ENCODE results near the gene NBPF6.
"Not testable (repeated sequence)": the region's sequence is repeated elsewhere in the genome, so short reads cannot be mapped to it uniquely, and the experiment has no call there.

The NBPF6 gene, protein sequence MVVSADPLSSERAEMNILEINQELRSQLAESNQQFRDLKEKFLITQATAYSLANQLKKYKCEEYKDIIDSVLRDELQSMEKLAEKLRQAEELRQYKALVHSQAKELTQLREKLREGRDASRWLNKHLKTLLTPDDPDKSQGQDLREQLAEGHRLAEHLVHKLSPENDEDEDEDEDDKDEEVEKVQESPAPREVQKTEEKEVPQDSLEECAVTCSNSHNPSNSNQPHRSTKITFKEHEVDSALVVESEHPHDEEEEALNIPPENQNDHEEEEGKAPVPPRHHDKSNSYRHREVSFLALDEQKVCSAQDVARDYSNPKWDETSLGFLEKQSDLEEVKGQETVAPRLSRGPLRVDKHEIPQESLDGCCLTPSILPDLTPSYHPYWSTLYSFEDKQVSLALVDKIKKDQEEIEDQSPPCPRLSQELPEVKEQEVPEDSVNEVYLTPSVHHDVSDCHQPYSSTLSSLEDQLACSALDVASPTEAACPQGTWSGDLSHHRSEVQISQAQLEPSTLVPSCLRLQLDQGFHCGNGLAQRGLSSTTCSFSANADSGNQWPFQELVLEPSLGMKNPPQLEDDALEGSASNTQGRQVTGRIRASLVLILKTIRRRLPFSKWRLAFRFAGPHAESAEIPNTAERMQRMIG

DNA sequence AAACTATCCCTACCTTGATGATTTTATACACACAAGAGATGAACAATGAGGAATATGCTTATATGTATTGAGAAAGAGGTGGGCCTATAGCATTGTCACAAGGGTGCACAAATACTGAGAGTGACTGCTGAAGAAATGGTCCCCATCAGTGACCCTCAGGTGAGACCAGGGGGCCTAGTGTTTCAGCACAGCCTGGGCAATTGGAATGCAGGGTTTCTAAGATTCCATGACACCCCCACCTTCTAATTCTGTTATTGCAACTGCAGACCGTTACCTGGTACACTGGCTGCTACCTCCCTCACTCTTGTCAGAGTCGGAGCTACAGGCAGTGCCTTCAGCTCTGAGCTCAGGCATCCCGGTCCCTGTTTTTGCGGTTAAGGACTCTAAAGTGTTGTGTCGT lies at the start of gene NBPF6:
Gene NBPF6 (plus strand): TSS at position 301 of the 400 bp plus-strand sequence. CDS start 259 bp downstream, outside the sequence.
- in situ Hi-C loops (cut with HindIII; ENCODE audit: low sequenced_read_pairs): not testable (repeated sequence)

DNA sequence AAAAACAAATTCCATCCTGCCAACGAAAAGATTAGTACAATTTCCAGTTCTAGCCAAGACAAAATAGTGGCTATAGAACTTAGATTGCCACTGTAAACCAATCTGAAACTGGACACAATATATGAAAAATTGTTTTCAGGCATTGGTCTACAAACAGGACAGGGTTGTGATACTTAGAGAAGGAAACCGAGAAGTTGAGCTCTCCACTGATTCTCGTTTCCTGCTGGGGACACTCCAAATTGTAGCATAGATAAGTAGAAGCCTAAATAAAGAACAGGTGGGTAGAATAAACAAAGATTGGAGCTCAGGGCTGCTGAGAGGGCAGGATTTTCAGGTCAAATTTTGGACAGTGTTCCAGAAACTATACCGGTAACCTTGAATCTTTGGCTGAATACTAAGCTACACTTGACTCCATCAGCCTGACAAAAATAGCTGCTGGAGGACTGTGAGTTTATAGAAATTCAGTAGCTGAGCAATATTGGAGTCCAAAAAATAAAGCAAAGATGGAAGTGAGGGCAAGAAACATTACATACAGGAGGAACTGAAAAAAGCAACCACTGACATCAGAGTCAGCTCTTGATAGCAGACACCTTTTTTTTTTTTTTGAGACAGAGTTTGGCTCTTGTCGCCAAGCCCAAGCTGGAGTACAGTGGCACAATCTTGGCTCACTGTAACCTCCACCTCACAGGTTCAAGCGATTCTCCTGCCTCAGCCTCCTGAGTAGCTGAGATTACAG lies 38.9 kb upstream of the NBPF6 start:
- in situ Hi-C loops (cut with HindIII; ENCODE audit: low sequenced_read_pairs): not testable (repeated sequence)

GRCh38 chr1:108420129-108420528 lies 30.0 kb upstream of the NBPF6 start:
- in situ Hi-C loops (cut with HindIII; ENCODE audit: low sequenced_read_pairs): not testable (repeated sequence)

DNA sequence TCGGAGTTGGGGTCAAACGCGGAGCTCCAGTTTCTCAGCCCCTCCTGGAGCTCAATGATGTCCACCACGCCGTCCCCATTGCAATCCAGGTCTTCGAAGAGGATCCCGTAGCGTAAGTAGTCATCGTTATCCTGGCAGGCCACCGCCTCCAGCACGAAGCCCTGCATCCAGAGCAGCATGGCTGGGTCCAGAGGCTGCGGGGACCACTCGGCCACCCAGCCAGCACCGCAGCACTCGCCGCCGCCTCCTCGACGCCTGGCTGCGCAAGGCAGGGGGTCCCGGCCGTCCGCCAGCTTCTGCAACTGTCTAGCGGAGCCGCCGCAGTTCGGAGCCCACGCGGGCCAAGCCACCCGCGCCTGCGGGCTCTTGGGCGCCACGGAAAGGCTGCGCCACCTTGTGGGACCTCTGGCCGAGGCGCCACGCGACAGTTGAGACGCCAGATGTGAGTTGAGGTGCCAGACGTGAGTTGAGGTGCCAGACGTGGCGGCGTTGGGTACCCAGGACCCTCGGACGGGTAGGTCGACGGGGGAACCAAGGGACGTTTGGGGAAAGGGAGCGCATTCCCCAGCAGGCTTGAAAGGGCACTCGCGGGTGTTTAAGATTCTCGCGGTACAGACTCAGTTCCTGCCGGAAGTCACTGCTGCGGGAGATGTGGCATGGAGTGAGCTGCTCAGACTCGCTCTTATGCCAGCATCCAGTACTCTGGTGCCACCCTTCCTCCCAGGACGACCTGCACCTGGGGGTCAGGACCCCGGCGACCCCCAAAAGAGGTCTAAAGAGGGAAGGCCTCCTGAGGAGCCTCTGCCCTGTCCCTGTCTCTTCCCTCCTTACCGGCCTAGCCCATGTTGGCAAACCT lies 28.9 kb upstream of the NBPF6 start:
- in situ Hi-C loops (cut with HindIII; ENCODE audit: low sequenced_read_pairs): not testable (repeated sequence)

GRCh38 chr1:108426877-108427276 lies 23.3 kb upstream of the NBPF6 start:
- in situ Hi-C loops (cut with HindIII; ENCODE audit: low sequenced_read_pairs): not testable (repeated sequence)

DNA sequence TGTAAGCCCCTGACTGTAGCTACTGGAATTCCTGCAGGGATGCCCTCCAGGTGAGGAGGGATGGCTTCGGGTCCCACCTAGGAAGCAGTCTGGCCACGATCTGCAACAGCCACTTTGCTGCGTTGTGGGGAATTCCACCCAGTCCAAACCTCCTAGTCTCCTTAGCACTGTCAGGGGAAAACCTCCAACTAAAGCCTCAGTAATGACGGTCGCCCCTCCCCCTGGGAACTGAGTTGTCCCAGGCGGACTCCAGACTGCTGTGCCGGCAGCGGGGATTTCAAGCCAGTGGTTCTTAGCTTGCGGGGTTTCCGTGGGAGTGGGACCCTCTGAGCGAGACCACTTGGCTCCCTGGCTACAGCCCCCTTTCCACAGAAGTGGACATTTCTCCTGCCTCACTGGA lies 18.1 kb upstream of the NBPF6 start:
- in situ Hi-C loops (cut with HindIII; ENCODE audit: low sequenced_read_pairs): not testable (repeated sequence)

DNA sequence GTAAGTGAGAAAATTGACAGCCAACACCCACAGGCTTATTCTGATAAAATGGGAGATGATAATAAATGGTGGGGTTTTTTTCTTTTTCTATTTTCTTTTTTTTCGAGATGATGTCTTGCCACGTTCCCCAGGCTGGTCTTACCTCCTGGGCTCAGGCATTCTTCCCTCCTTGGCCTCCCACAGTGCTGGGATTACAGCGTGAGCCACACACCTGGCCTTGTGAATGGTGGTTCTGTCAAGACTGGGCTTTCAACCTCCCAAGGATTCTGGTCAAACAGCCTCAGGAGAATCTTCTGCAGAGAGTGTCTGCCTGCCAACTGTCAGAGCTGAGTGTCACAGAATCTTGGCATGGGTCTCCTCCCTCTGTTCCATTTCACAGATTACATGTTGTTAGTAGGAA lies 16.7 kb upstream of the NBPF6 start:
- in situ Hi-C loops (cut with HindIII; ENCODE audit: low sequenced_read_pairs): not testable (repeated sequence)

DNA sequence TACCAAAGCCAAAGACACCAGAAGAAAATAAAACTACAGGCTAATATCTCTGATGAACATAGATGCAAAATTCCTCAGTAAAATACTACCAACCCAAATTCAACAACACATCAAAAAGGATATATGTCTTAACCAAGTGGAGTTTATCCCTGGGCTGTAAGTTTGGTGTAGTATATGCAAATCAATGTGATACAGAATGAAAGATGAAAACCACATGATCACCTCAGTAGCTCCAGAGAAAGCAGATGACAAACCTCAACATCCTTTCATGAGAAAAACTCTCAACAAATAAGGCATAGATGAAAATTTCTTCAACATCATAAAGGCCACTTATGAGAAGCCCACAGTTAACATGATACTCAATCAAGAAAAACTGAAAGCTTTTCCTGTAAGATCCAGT lies 11.6 kb upstream of the NBPF6 start:
- in situ Hi-C loops (cut with HindIII; ENCODE audit: low sequenced_read_pairs): not testable (repeated sequence)

GRCh38 chr1:108454521-108454920 lies 4.4 kb downstream of the NBPF6 start:
- in situ Hi-C loops (cut with HindIII; ENCODE audit: low sequenced_read_pairs): not testable (repeated sequence)

GRCh38 chr1:108458661-108459060 lies 8.5 kb downstream of the NBPF6 start:
- in situ Hi-C loops (cut with HindIII; ENCODE audit: low sequenced_read_pairs): not testable (repeated sequence)

DNA sequence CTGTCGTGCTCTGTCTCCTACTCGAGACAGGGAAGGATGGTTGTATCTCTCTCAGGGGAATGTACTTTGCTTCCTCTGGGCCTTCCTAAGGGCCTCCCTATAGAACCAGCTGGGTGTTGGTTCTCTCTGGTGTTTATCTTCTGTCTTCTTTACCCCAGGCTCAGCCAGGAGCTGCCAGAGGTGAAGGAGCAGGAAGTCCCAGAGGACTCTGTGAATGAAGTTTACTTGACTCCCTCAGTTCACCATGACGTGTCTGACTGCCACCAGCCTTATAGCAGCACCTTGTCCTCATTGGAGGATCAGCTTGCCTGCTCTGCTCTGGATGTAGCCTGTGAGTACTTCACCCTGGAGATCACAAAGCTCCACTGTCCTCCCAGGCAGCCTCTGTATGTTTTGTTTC lies 11.6 kb downstream of the NBPF6 start:
- in situ Hi-C loops (cut with HindIII; ENCODE audit: low sequenced_read_pairs): not testable (repeated sequence)

GRCh38 chr1:108463962-108464361 lies 13.8 kb downstream of the NBPF6 start:
- in situ Hi-C loops (cut with HindIII; ENCODE audit: low sequenced_read_pairs): not testable (repeated sequence)

DNA sequence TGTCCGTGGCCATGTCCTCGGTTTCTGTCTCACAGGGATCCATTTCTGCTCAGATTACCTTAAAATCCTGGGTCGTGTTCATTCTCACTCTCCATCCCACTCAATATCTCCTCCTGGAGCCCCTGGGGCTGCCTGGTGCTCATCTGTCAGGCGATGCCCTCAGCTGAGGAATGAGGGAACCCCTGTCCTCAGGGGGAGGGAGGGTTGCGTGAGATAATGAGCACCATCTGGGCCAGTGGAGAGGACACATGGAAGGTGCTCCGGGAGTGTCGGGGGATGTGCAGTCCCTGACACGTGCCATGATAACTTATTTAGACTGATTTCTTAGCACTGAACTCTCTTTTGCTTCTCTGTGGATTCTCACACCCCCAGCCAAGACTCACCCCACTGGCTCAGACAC lies 16.0 kb downstream of the NBPF6 start:
- in situ Hi-C loops (cut with HindIII; ENCODE audit: low sequenced_read_pairs): not testable (repeated sequence)

GRCh38 chr1:108467155-108467554 lies 17.0 kb downstream of the NBPF6 start:
- in situ Hi-C loops (cut with HindIII; ENCODE audit: low sequenced_read_pairs): not testable (repeated sequence)

DNA sequence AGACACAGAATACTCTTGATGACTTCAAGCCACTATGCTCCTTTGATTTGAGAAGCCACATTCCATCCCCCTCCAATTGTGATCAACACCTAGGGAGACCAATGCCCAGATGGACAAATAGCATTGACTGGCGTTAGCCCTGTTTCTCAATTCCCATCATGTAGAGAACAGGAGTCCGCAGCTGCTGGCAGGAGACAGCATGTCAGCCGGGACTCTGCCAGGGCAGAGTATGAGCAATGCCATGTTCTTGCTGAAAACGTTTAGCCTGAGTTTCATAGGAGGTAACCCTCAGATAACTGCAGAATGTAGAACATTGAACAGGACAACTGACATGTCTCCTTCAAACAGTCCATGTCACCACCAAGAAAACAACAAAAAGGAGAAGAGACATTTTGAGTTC lies 20.6 kb downstream of the NBPF6 start:
- in situ Hi-C loops (cut with HindIII; ENCODE audit: low sequenced_read_pairs): not testable (repeated sequence)

DNA sequence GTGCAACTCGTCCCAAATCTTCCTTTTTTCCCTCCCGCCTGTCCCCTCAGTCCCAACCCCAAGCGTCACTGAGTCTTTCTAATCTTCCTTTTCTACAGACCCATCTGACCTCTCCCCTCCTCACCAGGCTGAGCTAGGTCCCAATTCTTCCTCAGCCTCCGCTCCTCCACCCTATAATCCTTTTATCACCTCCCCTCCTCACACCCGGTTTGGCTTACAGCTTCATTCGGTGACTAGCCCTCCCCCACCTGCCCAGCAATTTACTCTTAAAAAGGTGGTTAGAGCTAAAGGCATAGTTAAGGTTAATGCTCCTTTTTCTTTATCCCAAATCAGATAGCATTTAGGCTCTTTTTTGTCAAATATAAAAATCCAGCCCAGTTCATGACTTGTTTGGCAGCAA lies 24.4 kb downstream of the NBPF6 start:
- in situ Hi-C loops (cut with HindIII; ENCODE audit: low sequenced_read_pairs): not testable (repeated sequence)

DNA sequence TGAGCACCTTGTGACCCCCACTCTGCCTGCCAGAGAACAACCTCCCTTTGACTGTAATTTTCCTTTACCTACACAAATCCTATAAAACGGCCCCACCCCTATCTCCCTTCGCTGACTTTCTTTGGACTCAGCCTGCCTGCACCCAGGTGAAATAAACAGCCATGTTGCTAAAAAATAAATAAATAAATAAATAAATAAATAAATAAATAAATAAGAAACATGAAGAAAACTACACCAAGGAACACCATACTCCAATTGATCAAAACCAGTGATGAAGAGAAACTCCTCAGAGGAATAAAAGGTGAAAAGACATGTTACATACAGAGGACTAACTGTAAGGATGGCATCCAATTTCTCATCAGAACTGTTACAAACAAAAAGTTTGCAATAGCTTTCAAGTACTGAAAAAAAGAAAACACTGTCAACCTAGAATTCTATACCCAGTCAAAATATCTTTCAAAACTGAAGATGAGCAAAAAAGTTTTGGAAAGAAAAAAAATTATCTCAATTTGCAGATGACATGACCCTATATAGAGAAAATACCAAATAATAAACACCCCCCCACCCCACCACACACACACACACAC lies 28.4 kb downstream of the NBPF6 start:
- in situ Hi-C loops (cut with HindIII; ENCODE audit: low sequenced_read_pairs): no loop called here

GRCh38 chr1:108482708-108483107 lies 32.6 kb downstream of the NBPF6 start:
- in situ Hi-C loops (cut with HindIII; ENCODE audit: low sequenced_read_pairs): no loop called here

- in situ Hi-C loops (cut with HindIII; ENCODE audit: low sequenced_read_pairs): not testable (repeated sequence)
Observed at GRCh38 chr1:108485990-108486389, 35.8 kb downstream of the NBPF6 start.

- in situ Hi-C loops (cut with HindIII; ENCODE audit: low sequenced_read_pairs): not testable (repeated sequence)
Observed at GRCh38 chr1:108486707-108487106, 36.6 kb downstream of the NBPF6 start.
